Measurements from ENCODE around the gene C9orf78. TPM values are rescaled to one million over a fixed set of nuclear protein-coding genes. Genes with fewer than 3 reads are reported as not detected.

C9orf78 gene
- total and polyA plus RNA-seq, 9 of the 15 experiments (the other 6 are each of a cell fraction or from before 2014, with no cell fraction given): 94.6 to 266 (median 202) TPM

GRCh38 chr9:129826344-129826743, 8.7 kb downstream of the C9orf78 start:
- Histone ChIP-seq H3K9ac (ENCODE audit: insufficient read depth in 1 of 2, low read depth in 2 of 2, low read length in 2 of 2) (no peak overlapping the region), H3K4me2 (ENCODE audit: insufficient read depth, low read length) (peak overlapping the region; percentile 2; the same call in 1 of the 2 replicates), H3K9me3 (replicated peaks; ENCODE audit: control insufficient read depth, insufficient read depth, low read depth, low read length) (no peaks in the 10 kb centered on the region), H3K27ac (ENCODE audit: extremely low read depth, low read depth, low read length) (peak overlapping the region; percentile 29; the same call in 1 of the 3 replicates), H3K79me2 (ENCODE audit: control insufficient read depth, insufficient read depth, low read length) (peaks cover 22% of the 10 kb centered on the region), H3K36me3 (ENCODE audit: control insufficient read depth, insufficient read depth, low read length) (peaks cover 64% of the 10 kb centered on the region), H2AFZ (ENCODE audit: low read depth, low read length) (no peak overlapping the region), H3K27me3 (ENCODE audit: control insufficient read depth in 2 of 2, insufficient read depth in 2 of 2, low read length in 2 of 2) (no peaks in the 10 kb centered on the region), H3K9me1 (ENCODE audit: control insufficient read depth, insufficient read depth, low read length) (no peaks in the 10 kb centered on the region), H3K4me3 (no peak overlapping the region), H4K20me1 (replicated peaks; ENCODE audit: control insufficient read depth, insufficient read depth, low read length) (no peaks in the 10 kb centered on the region), H3K4me1 (replicated peaks in 1 of 2; ENCODE audit: control insufficient read depth in 2 of 2, insufficient read depth in 2 of 2, low read length in 2 of 2) (peaks cover 12 to 13% of the 10 kb centered on the region in 2 experiments; a peak in 4 of 5 replicates)
- ATAC-seq (no peak), FAIRE-seq (peak; percentile 26), DNase-seq (ENCODE audit: extremely low read depth in 1 of 4, low spot score in 3 of 4) (peak in 2 of 4 experiments; percentile 55 to 58)
- in situ Hi-C loops (cut with MboI) (no loop called here), intact Hi-C loops (cut with micrococcal nuclease) (no loop called here)
- BruUV-seq (replicated peaks): no TSS peak
- WGBS (ENCODE audit: insufficient coverage, low coverage, missing lambda C conversion rate): 57% methylated on average over 6 of the region's 6 CpGs
- ChIA-PET CTCF (ENCODE audit: low intra/inter-chr PET ratio) (no interaction called here), POLR2A (interaction anchor here (0.7 to 1.4 kb wide), 6 partner anchors 9 to 55 kb away, joined by 3 to 7 read pairs (median 4); partner anchors contain the start of genes C9orf78 and USP20)
- TF ChIP-seq POLR2AphosphoS2 (IDR thresholded peaks at IDR 0.05; ENCODE audit: low read length) (peak; percentile 83; the same call in 1 of the 2 replicates), CBFA2T2 (conservative IDR thresholded peaks at IDR 0.05) (peak; percentile 39; the same call in 1 of the 2 replicates), TAL1 (IDR thresholded peaks at IDR 0.05) (peak; percentile 38; the same call in 1 of the 2 replicates), SMARCA4 (IDR thresholded peaks at IDR 0.05) (0 out of 2 replicates have a peak, but pooled peaks have one; percentile 43), ASH1L (IDR thresholded peaks at IDR 0.05; ENCODE audit: borderline replicate concordance, low read depth, partially characterized antibody) (no peak), FOXK2 (conservative IDR thresholded peaks at IDR 0.05 in 1 of 2, IDR thresholded peaks at IDR 0.05 in 1 of 2; ENCODE audit: low read depth in 2 of 2) (peak; percentile 47 to 60; a peak in 1 of 4 replicates), POLR2A (conservative IDR thresholded peaks at IDR 0.05) (peak; percentile 63; the same call in 1 of the 2 replicates), MYC (IDR thresholded peaks at IDR 0.05; ENCODE audit: low read depth, low read length) (peak; percentile 43; the same call in 1 of the 2 replicates), MYC (CRISPR knock-in tag; IDR thresholded peaks at IDR 0.05; ENCODE audit: borderline replicate concordance, low read depth) (no peak), RBM22 (IDR thresholded peaks at IDR 0.05; ENCODE audit: low read depth, low read length, poor library complexity, severe bottlenecking) (no peak), SUPT5H (IDR thresholded peaks at IDR 0.05) (0 out of 2 replicates have a peak, but pooled peaks have one; percentile 22), SIX5 (IDR thresholded peaks at IDR 0.05; ENCODE audit: borderline replicate concordance in 1 of 2, insufficient read depth in 1 of 2, low read depth in 1 of 2, low read length in 2 of 2) (no peak), NR1H2 (CRISPR knock-in tag; IDR thresholded peaks at IDR 0.05) (no peak), RFX7 (CRISPR knock-in tag; IDR thresholded peaks at IDR 0.05) (0 out of 2 replicates have a peak, but pooled peaks have one; percentile 54), NFE2 (IDR thresholded peaks at IDR 0.05; ENCODE audit: low read depth) (peak; percentile 40; the same call in 1 of the 2 replicates), ZFP1 (CRISPR knock-in tag; IDR thresholded peaks at IDR 0.05) (no peak), RBBP5 (IDR thresholded peaks at IDR 0.05; ENCODE audit: borderline replicate concordance, insufficient read depth, low read length, poor library complexity, severe bottlenecking) (peak; percentile 33), PML (IDR thresholded peaks at IDR 0.05; ENCODE audit: low read length) (0 out of 2 replicates have a peak, but pooled peaks have one; percentile 19), BRF2 (IDR thresholded peaks at IDR 0.05; ENCODE audit: borderline replicate concordance, insufficient read depth, insufficient read length) (no peak), VEZF1 (CRISPR knock-in tag; IDR thresholded peaks at IDR 0.05) (peak; percentile 12; the same call in 1 of the 2 replicates)
